ENCODE results near the gene PRSS22.

Gene PRSS22

DNA sequence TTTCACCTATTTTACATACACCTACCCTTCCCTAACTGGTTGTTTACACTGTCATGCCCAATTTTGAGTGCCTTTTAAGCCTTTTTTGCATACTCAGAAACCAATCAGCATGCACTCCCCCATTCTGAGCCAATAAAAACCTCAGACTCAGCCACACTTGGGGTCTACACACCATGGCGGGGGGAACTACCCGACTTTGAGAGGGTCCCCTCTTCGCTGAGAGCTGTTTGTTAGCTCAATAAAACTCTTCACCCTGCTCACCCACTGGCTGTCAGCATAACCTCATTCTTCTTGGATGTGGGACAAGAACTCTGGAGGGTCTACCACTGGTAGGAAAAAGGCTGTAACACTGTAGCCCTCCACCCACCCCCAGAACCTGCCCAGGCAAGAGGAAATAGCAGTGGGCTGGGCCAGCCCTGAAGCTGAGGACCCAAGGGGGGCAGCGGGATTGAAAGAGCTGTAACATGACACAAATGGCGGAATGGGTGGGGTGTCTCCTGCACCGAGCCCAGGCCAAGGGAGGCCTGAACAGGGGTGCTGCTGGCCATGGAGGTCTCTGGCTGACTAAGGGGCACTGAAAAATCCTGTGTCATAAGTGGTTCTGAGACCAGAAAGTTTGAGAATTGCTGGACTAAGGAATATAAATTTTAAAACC is 22.0 kb upstream of the PRSS22 start:
- DNase-seq: no peak

- DNase-seq: peak; percentile 53
Observed at GRCh38 chr16:2874912-2875362, 17.0 kb upstream of the PRSS22 start.

GRCh38 chr16:2874032-2874911 is 16.3 kb upstream of the PRSS22 start:
- DNase-seq: no peak

DNA sequence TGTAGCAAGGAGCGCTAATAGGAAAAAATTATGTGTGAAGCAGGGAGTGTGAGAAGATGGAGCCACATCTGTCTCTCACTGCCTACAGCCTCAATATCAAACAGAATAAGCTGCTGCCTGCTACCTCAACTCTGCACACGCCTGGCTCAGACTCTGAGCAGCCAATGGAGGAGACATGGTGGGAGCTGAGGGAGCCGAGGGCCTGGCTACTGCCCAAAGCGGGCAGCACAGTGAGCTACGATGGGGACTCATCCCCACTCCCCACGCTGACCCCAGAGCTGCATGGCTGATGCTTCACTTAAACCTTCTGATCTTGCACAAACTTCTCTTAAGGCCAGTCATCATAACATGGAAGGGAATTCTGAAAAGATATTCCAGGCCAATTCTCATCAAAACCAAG is 14.0 kb upstream of the PRSS22 start:
- no peak for DNase-seq

GRCh38 chr16:2867987-2868789 is 10.2 kb upstream of the PRSS22 start:
- DNase-seq: peak; percentile 85

- DNase-seq: peak; percentile 77
Observed at GRCh38 chr16:2867661-2867986, 9.7 kb upstream of the PRSS22 start.

DNA sequence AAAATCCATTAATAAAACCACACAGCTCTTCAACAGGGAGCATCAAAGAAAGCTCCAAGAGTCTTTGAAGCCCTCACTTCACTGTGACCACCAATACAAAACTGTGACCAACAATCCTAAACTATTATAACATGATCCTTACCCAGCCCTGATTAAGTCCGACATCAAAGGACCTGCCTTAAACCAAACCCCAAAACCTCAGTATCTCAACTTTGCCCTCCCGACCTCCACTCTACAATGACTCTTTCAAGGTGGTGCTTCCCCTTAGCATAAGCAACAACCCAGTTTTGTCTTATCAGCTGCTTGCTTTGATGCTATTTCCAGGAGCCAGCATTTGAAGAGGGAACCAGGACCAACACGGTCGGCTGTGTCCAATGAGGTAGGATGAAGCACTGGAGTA is 8.5 kb upstream of the PRSS22 start:
- no peak for DNase-seq

DNA sequence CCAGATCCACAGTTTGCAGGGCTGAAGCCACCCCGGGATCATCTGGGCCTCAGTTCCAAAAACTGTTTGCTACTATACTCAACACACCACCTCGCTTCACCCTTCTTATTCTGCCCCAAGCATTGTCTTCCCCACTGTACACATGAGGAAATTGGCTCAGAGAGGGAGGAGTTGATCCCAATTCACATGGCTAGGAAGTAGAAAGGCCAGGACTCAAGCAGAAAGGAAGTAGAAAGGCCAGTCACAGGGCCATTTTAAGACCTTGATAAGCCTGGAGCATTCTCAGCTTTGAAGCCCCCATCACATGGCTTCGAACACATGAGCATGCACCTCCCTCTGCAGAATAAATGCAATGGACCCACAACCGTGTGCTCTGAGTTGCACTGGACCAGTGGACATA is 7.7 kb upstream of the PRSS22 start:
- DNase-seq: no peak

DNA sequence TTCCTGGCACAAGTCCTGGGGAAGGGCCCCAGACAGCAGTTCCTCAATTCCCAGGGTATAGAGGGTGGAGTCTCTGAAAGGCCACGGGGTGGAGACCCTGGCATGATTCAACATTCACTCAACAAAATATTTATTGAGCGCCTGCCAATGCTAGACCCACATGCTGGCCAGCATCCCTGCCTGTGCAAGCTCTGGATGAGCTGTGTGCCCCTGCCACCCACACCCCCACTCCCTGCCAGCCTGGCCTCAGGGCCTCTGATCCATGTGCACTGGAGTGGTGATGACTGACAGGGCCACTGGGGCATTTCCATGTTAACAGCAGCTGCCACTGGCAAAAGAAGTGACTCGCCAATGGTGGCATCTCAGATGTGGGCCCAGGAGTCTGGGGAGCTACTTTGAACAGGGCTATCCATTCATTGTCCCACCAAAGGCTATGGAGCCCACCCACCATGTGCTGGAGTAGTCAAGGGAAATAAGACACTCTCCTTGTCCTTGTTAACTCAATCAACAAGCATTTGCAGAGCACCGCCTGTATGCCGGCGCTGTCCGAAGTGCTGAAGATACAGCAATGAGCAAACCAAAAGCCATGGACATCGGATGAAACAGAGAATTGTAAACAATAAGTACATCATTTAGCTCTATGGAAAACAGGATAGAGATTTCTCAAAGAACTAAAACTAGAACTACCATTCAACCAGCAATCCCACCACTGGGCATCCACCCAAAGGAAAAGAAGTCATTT is 3.0 kb upstream of the PRSS22 start:
- DNase-seq: no peak

DNA sequence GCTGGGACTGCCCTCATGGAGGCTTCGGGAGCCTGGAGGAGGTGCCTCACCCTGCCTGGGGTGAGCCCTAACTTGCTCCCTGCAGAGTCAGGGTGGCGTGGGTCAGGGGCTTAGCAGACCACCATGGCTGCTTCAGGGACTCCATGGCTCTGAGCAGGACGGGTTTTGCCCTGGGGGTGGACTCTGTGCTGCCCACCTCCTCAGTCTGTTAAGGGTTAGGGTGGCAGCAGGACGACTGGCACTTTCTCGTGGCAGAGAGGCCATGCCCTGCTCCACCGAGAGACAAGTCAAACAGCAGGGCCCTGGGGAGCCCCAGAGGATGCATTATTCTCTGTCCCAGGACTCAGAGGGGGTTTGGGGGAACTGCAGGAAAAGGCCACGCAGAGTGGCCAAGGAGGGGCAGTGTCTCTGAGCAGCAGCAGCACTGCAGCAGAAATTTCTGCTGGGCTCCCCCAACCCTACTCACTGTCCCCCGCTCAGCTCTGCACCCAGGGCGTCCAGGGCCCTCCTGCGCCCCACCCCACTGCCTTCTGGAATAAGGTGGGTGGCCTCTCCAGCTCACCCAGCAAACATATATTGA is 1.8 kb upstream of the PRSS22 start:
- no peak for DNase-seq

DNA sequence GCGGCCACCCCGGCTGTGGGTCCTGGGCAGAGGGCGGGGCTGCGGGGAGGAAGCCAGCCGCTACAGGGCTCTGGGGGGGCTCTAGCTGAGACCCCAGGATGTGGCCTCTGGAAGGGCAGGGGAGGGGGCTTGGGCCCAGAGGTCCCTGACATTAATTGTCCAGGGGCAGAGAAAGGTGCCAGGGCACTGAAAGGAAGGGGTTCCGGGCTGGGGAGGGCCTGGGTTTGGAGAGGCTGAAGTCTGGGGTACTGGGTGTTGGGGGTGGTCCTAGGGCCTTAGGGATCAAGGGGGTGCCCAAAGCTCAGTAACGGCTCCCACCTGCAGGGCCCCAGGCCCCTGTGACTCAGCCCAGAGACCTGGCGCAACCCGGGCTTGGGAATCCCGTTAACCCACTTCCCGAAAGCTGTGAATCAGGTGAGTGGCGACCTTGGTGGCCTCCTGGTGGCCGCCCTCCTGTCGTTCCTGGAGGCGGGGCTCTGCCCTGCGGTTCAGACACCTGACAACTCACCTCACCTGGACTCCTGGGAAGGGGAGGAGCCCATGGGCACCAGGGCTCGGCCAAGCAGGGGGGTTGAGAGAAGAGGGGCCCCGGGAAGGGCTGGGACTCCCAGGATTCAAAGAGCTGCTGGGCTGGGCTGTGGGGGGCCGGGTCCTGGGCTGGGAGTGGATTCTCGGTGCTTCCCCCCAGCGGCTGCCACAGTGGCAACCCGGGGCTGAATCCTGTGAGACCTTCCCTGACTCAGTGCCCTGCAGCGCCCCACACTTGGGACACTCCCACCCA is 465 bp upstream of the PRSS22 start:
- no peak for DNase-seq

DNA sequence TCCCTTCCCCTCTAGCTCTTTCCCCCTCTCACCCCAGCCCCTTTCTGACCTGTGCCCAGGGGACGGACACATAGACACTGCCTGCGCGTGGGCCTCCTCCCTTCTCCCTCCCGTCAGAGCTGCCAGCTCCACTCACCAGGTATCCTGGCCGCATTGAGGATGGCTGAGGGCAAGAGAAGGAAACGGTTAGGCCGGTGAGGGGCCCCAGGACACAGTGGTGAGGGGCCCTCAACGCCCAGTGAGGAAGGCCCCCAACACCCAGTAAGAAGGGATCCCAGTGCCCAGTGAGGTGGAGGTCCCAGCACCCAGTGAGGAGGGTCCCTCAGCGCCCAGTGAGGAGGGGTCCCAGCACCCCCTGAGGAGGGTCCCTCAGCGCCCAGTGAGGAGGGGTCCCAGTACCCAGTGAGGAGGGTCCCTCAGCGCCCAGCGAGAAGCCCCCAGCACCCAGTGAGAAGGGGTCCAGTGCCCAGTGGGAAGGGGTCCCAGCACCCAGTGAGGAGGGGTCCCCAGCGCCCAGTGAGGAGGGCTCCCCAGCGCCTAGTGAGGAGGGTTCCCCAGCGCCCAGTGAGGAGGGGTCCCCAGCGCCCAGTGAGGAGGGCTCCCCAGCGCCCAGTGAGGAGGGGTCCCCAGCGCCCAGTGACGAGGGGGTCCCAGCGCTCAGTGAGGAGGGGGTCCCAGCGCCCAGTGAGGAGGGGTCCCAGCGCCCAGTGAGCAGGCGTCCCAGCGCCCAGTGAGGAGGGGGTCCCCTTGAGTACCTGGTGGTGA is 1.1 kb downstream of the PRSS22 start:
- no peak for DNase-seq

DNA sequence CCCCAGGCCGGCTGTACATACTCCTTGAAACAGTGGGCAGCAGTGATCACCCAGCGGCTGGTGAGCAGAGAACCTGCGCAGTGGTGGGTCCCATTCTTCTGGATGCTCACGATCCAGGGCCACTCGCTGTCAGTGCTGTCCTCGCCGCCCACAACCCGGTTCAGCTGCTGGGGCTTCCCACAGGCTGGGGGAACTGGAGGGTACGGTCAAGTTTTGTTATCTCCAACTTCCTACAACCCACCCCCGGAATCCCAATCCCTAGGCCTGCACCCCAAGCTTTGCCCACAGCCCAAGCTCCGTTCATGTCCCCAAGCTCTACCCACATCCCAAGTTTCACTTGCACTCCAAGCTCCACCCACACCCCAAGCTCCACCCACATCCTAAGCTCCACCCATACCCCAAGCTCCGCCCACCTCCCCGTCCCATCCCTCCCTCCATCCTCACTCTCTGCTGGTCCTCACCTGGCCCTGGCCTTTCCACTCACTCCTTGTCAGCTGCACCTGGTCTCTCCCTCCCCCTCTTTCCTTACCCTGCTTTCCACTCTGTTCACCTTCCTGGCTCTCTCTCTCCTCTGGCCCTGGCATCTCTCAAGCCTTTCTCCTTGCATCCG is 1.8 kb downstream of the PRSS22 start:
- DNase-seq: no peak

DNA sequence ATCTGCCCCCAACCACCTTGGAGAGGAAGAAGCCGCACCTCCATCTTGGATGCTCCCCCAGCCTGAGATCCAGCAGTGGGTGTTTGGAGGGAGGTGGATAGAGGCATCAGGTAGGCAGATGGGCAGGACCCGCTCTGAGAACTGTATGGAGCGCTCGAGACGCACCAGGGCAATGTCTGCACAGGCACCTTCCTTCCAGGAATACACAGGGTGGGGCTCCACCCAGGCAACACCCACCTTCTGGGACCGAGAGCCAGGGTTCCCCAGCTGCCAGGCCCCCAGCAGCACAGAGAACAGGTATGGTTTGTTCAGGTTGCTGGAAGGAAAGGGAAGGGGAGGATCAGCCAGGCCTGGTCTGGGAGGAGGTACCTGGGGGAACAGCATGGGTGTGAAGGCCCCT is 2.4 kb downstream of the PRSS22 start:
- no peak for DNase-seq

DNA sequence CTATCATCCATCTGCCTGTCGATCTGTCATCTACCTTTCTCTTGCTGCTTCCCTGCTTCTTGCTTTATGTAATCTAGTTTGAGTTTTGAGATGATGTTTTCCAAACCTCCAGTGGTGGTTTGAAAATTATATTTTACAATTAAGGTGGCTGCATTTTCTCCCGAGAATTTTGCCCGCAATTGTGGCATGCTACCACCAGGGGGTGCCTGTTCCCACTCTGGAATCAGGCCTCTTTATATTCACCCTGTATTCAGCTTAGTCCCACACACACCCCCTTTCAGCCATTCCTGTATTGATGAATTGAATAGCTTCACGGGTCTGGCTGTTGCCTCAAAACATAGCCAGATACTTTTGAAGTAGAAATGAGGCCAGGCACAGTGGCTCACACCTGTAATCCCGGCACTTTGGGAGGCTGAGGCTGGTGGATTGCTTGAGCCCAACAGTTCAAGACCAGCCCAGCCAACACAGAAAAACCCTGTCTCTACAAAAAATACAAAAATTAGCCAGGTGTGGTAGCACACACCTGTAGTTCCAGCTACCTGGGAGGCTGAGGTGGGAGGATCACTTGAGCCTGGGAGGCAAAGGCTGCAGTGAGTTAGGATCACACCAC is 3.2 kb downstream of the PRSS22 start:
- no peak for DNase-seq

DNA sequence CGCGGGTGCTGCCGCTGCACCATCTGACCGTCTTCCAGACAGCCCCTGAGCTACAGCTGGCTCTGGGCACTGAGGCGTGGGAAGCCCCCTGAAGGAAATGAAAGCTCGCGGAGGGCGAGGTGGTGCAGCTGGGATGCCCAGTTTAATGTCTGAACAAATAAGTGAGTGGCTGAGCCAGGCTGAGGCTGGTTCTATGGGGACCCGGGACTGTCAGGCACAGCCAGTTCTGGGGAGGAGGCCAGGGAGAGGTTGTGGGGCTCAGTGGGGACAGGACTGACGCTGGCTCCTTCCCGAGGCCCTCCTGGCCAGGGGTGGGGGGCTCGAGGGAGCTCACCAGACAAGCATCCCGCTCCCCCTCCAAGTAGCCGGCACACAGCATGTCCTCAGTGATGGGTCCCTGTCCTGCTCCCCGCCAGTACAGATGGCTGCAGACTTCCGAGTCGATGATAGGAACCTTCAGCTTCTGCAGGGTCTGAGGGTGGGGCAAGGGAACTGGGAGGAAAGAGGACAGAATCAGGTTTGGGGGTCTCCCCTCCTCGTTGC is 4.4 kb downstream of the PRSS22 start:
- no peak for DNase-seq

- no peak for DNase-seq
Observed at GRCh38 chr16:2852731-2853507, 5.1 kb downstream of the PRSS22 start.

DNA sequence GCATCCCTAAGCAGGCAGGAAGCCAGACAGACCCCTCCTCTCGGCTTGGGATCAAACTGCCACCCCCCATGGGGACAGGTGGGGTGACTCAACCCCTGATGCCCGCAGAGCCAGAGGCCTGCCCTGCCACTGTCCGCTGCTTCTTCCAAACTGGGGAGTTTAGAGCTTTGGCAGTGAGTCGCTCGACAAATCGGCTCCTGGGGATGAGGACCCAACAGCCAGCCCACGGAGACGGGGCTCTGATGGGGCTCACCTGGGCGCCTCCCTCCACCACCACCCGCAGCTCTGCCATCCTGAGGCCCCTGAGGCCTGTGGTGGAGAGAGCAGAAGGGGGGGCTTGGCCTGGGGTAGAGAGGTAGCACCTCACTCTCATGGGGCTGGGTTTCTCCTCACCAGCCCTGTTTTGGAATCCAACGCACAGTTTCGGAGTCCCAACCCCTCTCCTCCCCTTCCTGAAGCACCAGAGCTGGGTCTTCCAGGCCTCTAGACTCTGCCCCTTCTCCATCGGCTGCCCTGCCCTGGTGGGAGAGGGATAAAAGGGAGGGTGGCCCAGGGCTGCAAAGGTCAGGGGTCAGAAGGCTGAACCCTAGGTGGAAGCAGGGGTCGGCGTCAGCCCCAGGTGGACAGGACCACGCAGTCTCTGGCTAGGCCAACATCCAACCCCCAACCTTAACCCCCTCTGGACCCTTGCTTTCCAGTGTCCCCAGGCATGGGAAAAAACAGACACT is 5.8 kb downstream of the PRSS22 start:
- no peak for DNase-seq
